CD4-positive, alpha-beta T cell (primary cell): ENCODE data around the gene CBY3. TPM values are rescaled to one million over a fixed set of nuclear protein-coding genes. Genes with fewer than 3 reads are reported as not detected.
"Not testable (repeated sequence)": the region's sequence is repeated elsewhere in the genome, so short reads cannot be mapped to it uniquely, and the experiment has no call there.

Source experiments
- ATAC-seq: fragments of 200-7000 bp; cut with Tn5 transposase; one replicate; pipeline ENCODE4 v1.10.0; 2022; ENCODE audit warnings: mild to moderate bottlenecking; ENCODE audit not compliant: poor library complexity
- CTCF ChIA-PET: fragments of 350-600 bp; sonication (Branson Sonifier 250); formaldehyde crosslinking; loops from one replicate; lab custom pipeline; 2021; ENCODE audit warnings: antibody characterized with exemption, inconsistent platforms; lab: Charles Lee
- POLR2A ChIA-PET: fragments of 350-600 bp; sonication (Branson Sonifier 250); formaldehyde crosslinking; loops from one replicate; lab custom pipeline; 2021; ENCODE audit warnings: antibody characterized with exemption, inconsistent platforms; lab: Charles Lee
- DNase-seq, 14 experiments: peaks; one replicate each; pipeline ENCODE4 v3.0.0-alpha.2; 2013 to 2020; ENCODE audit warnings: mixed read lengths in 2 of 14
- H3K27ac ChIP-seq, 2 donors: one replicate each; pipeline versions ENCODE4 v1.5.1 to v1.7.0; 2013; ENCODE audit warnings: low read length in 2 of 2, low read depth in 1 of 2, mild to moderate bottlenecking in 1 of 2
- H3K27me3 ChIP-seq, 2 experiments: 1 replicate in 1 of 2; 2 replicates in 1 of 2; pipeline versions ENCODE4 v1.6.1 to v1.7.0; 2013; ENCODE audit warnings: low read length in 2 of 2, control low read depth in 1 of 2, mild to moderate bottlenecking in 1 of 2, moderate library complexity in 1 of 2; ENCODE audit not compliant: insufficient read depth in 2 of 2, control insufficient read depth in 1 of 2
- H3K36me3 ChIP-seq: one replicate; pipeline ENCODE4 v1.6.1; 2013; ENCODE audit warnings: low read length, control low read depth; ENCODE audit not compliant: insufficient read depth
- H3K4me1 ChIP-seq: one replicate; pipeline ENCODE4 v1.6.1; 2013; ENCODE audit warnings: low read length, control low read depth; ENCODE audit not compliant: insufficient read depth
- H3K4me3 ChIP-seq: one replicate; pipeline ENCODE4 v1.5.1; 2013; ENCODE audit warnings: mild to moderate bottlenecking, low read length, moderate library complexity
- H3K9me3 ChIP-seq, 2 experiments: 1 replicate in 1 of 2; 2 replicates in 1 of 2; pipeline versions ENCODE4 v1.6.1 to v1.7.0; 2013; ENCODE audit warnings: low read length in 2 of 2, mild to moderate bottlenecking in 2 of 2, control low read depth in 1 of 2, moderate library complexity in 1 of 2; ENCODE audit not compliant: control insufficient read depth in 1 of 2, insufficient read depth in 1 of 2
- H3K27ac Mint-ChIP-seq: one replicate; pipeline ENCODE4 v1.8.0; 2020; ENCODE audit warnings: mixed read lengths
- H3K27me3 Mint-ChIP-seq: one replicate; pipeline ENCODE4 v1.8.0; 2021; ENCODE audit warnings: mixed read lengths
- H3K36me3 Mint-ChIP-seq: one replicate; pipeline ENCODE4 v1.8.0; 2021; ENCODE audit warnings: low read depth, mixed read lengths
- H3K4me1 Mint-ChIP-seq: one replicate; pipeline ENCODE4 v1.8.0; 2021; ENCODE audit warnings: low read depth, mixed read lengths
- H3K4me3 Mint-ChIP-seq: one replicate; pipeline ENCODE4 v1.8.0; 2020; ENCODE audit warnings: mild to moderate bottlenecking, mixed read lengths
- H3K9me3 Mint-ChIP-seq: one replicate; pipeline ENCODE4 v1.8.0; 2020; ENCODE audit warnings: mixed read lengths
- intact Hi-C, 2 experiments: fragments of 100-400 bp; cut with DNase I in 1 of 2; cut with micrococcal nuclease in 1 of 2; formaldehyde crosslinking; loops; one replicate each; pipeline versions ENCODE4 v1.15.1 to v1.9.0; 2023 to 2025; cut with DNase I, micrococcal nuclease
- total RNA-seq, 174 experiments: library from RNA in 2 of 174; stranded (reverse) in 2 of 174; gene quantifications; one replicate each; pipeline ENCODE4 v1.2.3 and lab custom pipeline; 2021 to 2026
- TF ChIP-seq, protein P1 (sequence below): fragments of 200-600 bp; IDR thresholded peaks from one replicate; pipeline ENCODE4 v1.8.0; 2022; ENCODE audit warnings: antibody characterized with exemption, mild to moderate bottlenecking

The CBY3 gene
- total RNA-seq, 2 experiments from 2014 or later, result 0.36 to 0.64 TPM

DNA sequence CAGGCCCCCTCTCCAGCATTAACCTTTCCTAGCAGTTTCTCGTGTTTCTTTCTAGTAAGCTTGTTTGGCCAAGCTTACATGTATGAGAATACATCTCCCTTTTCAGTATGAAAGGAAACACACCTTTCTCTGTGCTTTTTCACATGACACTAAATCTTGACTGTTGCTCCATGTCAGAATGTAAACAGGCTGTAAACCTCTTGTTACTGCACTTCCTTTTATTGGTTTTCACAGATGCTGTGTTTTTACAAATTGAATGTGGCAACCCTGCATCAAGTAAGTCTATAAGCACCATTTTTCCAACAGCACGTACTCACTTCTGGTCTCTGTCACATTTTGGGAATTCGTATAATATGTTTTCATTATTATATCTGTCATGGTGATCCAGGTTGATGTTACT, 15.8 kb upstream of the CBY3 start:
- Histone ChIP-seq H3K9me3 (no peaks in the 10 kb centered on the region), H3K27ac (no peak overlapping the region), H3K4me1 (peaks cover 41% of the 10 kb centered on the region), H3K36me3 (peaks cover 5% of the 10 kb centered on the region), H3K4me3 (no peak overlapping the region), H3K27me3 (no peaks in the 10 kb centered on the region)
- Mint-ChIP-seq H3K4me1 (peaks cover 40% of the 10 kb centered on the region), H3K27me3 (no peaks in the 10 kb centered on the region), H3K9me3 (no peaks in the 10 kb centered on the region), H3K27ac (peak overlapping the region; percentile 98), H3K36me3 (peaks cover 28% of the 10 kb centered on the region), H3K4me3 (peak overlapping the region; percentile 49)
- ATAC-seq (no peak), DNase-seq (peak in 1 of 14 experiments; percentile 8)
- intact Hi-C loops, result loop anchor here in 1 of 2 experiments (1.0 to 10.0 kb wide), 2 partner anchors 17 to 1072 kb away; partner anchors contain the start of gene CLK4
- ChIA-PET POLR2A (interaction anchor here (1.5 to 2.7 kb wide), 3 partner anchors 18 to 73 kb away, joined by 17 to 22 read pairs (median 18); partner anchors contain the start of genes HNRNPH1 and MAML1), CTCF (no interaction called here)
- TF ChIP-seq, protein P1, sequence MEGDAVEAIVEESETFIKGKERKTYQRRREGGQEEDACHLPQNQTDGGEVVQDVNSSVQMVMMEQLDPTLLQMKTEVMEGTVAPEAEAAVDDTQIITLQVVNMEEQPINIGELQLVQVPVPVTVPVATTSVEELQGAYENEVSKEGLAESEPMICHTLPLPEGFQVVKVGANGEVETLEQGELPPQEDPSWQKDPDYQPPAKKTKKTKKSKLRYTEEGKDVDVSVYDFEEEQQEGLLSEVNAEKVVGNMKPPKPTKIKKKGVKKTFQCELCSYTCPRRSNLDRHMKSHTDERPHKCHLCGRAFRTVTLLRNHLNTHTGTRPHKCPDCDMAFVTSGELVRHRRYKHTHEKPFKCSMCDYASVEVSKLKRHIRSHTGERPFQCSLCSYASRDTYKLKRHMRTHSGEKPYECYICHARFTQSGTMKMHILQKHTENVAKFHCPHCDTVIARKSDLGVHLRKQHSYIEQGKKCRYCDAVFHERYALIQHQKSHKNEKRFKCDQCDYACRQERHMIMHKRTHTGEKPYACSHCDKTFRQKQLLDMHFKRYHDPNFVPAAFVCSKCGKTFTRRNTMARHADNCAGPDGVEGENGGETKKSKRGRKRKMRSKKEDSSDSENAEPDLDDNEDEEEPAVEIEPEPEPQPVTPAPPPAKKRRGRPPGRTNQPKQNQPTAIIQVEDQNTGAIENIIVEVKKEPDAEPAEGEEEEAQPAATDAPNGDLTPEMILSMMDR, result no peak

DNA sequence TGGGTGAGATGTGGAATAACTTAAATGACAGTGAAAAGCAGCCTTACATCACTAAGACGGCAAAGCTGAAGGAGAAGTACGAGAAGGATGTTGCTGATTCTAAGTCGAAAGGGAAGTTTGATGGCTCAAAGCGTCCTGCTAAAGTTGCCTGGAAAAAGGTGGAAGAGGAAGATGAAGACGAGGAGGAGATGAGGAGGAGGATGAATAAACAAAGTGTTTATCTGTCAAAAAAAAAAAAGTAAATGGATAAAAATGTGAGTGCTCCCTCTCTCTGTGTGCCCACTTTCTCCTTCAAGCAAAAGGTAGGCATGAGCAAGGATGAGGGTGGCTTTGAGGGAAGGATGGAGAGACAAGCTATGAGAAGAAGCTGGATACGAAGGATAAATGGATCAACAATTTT, 13.7 kb upstream of the CBY3 start:
- intact Hi-C loops, result loop anchor here in 1 of 2 experiments (10.0 kb wide), 1 partner anchor 1070 kb away; the partner anchor contains the start of gene CLK4
- Mint-ChIP-seq H3K27ac (no peak overlapping the region), H3K9me3 (no peaks in the 10 kb centered on the region), H3K36me3 (peaks cover 18% of the 10 kb centered on the region), H3K4me1 (peaks cover 28% of the 10 kb centered on the region), H3K27me3 (no peaks in the 10 kb centered on the region), H3K4me3 (peak overlapping the region; percentile 58)
- ATAC-seq (no peak), DNase-seq (no peak)
- H3K27ac ChIP-seq, result no peak overlapping the region
- POLR2A ChIA-PET, result no interaction called here
- no peak overlapping the region for H3K4me3 ChIP-seq
- no peaks in the 10 kb centered on the region for H3K27me3 ChIP-seq
- CTCF ChIA-PET, result no interaction called here
- TF ChIP-seq, protein P1, result no peak
- H3K36me3 ChIP-seq, result no peaks in the 10 kb centered on the region
- no peaks in the 10 kb centered on the region for H3K9me3 ChIP-seq
- H3K4me1 ChIP-seq, result peaks cover 23% of the 10 kb centered on the region

DNA sequence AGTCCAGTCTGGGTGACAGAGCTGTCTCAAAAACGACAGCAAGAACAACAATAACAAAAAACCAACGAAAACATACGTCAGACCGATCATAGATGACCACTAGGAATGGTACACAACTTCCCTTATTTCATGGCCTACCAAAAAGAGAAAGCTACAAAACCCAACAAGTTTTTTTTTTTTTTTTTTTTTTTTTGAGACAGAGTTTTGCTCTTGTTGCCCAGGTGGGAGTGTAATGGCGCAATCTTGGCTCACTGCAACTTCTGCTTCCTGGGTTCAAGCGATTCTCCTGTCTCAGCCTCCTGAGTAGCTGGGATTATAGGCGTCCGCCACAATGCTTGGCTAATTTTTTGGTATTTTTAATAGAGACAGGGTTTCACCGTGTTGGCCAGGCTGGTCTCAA, 8.4 kb upstream of the CBY3 start:
- H3K4me1 ChIP-seq, CTCF ChIA-PET, H3K27ac ChIP-seq, H3K36me3 ChIP-seq, H3K36me3 Mint-ChIP-seq, H3K4me3 ChIP-seq, H3K4me1 Mint-ChIP-seq, H3K27me3 Mint-ChIP-seq, H3K27me3 ChIP-seq, DNase-seq, ATAC-seq, H3K4me3 Mint-ChIP-seq, H3K27ac Mint-ChIP-seq, H3K9me3 Mint-ChIP-seq, H3K9me3 ChIP-seq: not testable (repeated sequence)
- POLR2A ChIA-PET, result interaction anchor here (0.6 kb wide), 1 partner anchor 1438 kb away, joined by 3 read pairs; no protein-coding TSS in a partner anchor
- intact Hi-C loops, result loop anchor here in 1 of 2 experiments (10.0 kb wide), 1 partner anchor 216 kb away; the partner anchor contains the start of gene TBC1D9B
